Naive thymus-derived CD4-positive, alpha-beta T cell (primary cell): ENCODE results near the gene SLC4A5. TPM values are rescaled to one million over a fixed set of nuclear protein-coding genes. Genes with fewer than 3 reads are reported as not detected.

Source experiments
- polyA plus RNA-seq, 2 donors: library from polyadenylated mRNA; unstranded; fragments of 300-500 nt; fragmentation: Illumina TruSeq; gene quantifications; one replicate each; pipeline ENCODE4 v1.2.3, GENCODE V29; 2021
- total RNA-seq, 6 experiments: library from RNA in 5 of 6; stranded (reverse) in 5 of 6; gene quantifications; 1 replicate in 5 of 6; 2 replicates in 1 of 6; pipeline ENCODE4 v1.2.3 and lab custom pipeline; 2021 to 2026

The SLC4A5 gene
- total and polyA plus RNA-seq, 7 experiments from 2014 or later, result 0.59 to 20.8 (median 14.8) TPM

Other genes starting within 250 kb of the SLC4A5 start
- 10 to 100 TPM in 4 of 5 experiments, 1 to 10 TPM in 1; 6.9 to 54.8 (median 13.7) TPM for gene BOLA3, start 195.5 kb downstream of the SLC4A5 start, total RNA-seq
- gene BOLA3, start 195.5 kb downstream of the SLC4A5 start, polyA plus RNA-seq, result 10 to 100 TPM; 70.0 to 87.3 TPM
- 100 to 1,000 TPM; 113 to 185 (median 140) TPM for gene MOB1A, start 164.5 kb downstream of the SLC4A5 start, total RNA-seq
- gene MOB1A, start 164.5 kb downstream of the SLC4A5 start, polyA plus RNA-seq, result 100 to 1,000 TPM; 106 to 120 TPM
- 100 to 1,000 TPM in 1 of 5 experiments, 10 to 100 TPM in 4; 14.5 to 186 (median 25.1) TPM for gene MTHFD2, start 144.8 kb downstream of the SLC4A5 start, total RNA-seq
- gene MTHFD2, start 144.8 kb downstream of the SLC4A5 start, polyA plus RNA-seq, result 1 to 10 TPM; 6.8 to 8.1 TPM
- 100 to 1,000 TPM in 2 of 5 experiments, 10 to 100 TPM in 3; 73.6 to 113 (median 98.5) TPM for gene DCTN1, start 36.9 kb upstream of the SLC4A5 start, total RNA-seq
- 10 to 100 TPM; 52.1 to 77.2 TPM for gene DCTN1, start 36.9 kb upstream of the SLC4A5 start, polyA plus RNA-seq
- 10 to 100 TPM in 1 of 5 experiments, 1 to 10 TPM in 4; 4.3 to 10.5 (median 6.8) TPM for gene C2orf81, start 78.2 kb upstream of the SLC4A5 start, total RNA-seq
- 1 to 10 TPM; 7.9 to 8.6 TPM for gene C2orf81, start 78.2 kb upstream of the SLC4A5 start, polyA plus RNA-seq
- 10 to 100 TPM; 26.5 to 78.5 (median 30.8) TPM for gene WDR54, start 78.3 kb upstream of the SLC4A5 start, total RNA-seq
- gene WDR54, start 78.3 kb upstream of the SLC4A5 start, polyA plus RNA-seq, result 10 to 100 TPM; 38.8 to 68.2 TPM
- gene RTKN, start 98.5 kb upstream of the SLC4A5 start, total RNA-seq, result 1 to 10 TPM in 2 of 5 experiments, under 1 TPM in 1, not detected in 2; 0.97 to 1.5 (median 1.3) TPM
- under 1 TPM; 0.26 to 0.28 TPM for gene RTKN, start 98.5 kb upstream of the SLC4A5 start, polyA plus RNA-seq
- gene INO80B, start 111.7 kb upstream of the SLC4A5 start, total RNA-seq, result 10 to 100 TPM; 42.1 to 96.5 (median 46.8) TPM
- 10 to 100 TPM; 11.6 TPM for gene INO80B, start 111.7 kb upstream of the SLC4A5 start, polyA plus RNA-seq
- gene WBP1, start 115.0 kb upstream of the SLC4A5 start, total RNA-seq, result 100 to 1,000 TPM in 2 of 5 experiments, 10 to 100 TPM in 3; 53.6 to 127 (median 85.4) TPM
- gene WBP1, start 115.0 kb upstream of the SLC4A5 start, polyA plus RNA-seq, result 10 to 100 TPM; 33.3 to 45.4 TPM
- 10 to 100 TPM; 61.0 to 88.5 (median 74.3) TPM for gene MOGS, start 122.0 kb upstream of the SLC4A5 start, total RNA-seq
- 10 to 100 TPM; 31.2 to 40.7 TPM for gene MOGS, start 122.0 kb upstream of the SLC4A5 start, polyA plus RNA-seq
- gene MRPL53, start 129.3 kb upstream of the SLC4A5 start, total RNA-seq, result 100 to 1,000 TPM in 2 of 5 experiments, 10 to 100 TPM in 3; 45.7 to 108 (median 94.5) TPM
- gene MRPL53, start 129.3 kb upstream of the SLC4A5 start, polyA plus RNA-seq, result 100 to 1,000 TPM; 138 to 175 TPM
- 10 to 100 TPM; 21.4 to 75.2 (median 33.8) TPM for gene CCDC142, start 139.6 kb upstream of the SLC4A5 start, total RNA-seq
- gene CCDC142, start 139.6 kb upstream of the SLC4A5 start, polyA plus RNA-seq, result 10 to 100 TPM; 13.1 to 23.9 TPM
- 10 to 100 TPM; 35.5 to 50.4 (median 43.6) TPM for gene TTC31, start 139.7 kb upstream of the SLC4A5 start, total RNA-seq
- gene TTC31, start 139.7 kb upstream of the SLC4A5 start, polyA plus RNA-seq, result 10 to 100 TPM; 19.8 to 24.5 TPM
- under 1 TPM in 2 of 5 experiments, not detected in 3; 0.44 to 0.65 TPM for gene LBX2, start 156.2 kb upstream of the SLC4A5 start, total RNA-seq
- gene LBX2, start 156.2 kb upstream of the SLC4A5 start, polyA plus RNA-seq, result not detected
- 10 to 100 TPM; 25.7 to 37.0 (median 31.2) TPM for gene PCGF1, start 164.3 kb upstream of the SLC4A5 start, total RNA-seq
- gene PCGF1, start 164.3 kb upstream of the SLC4A5 start, polyA plus RNA-seq, result 10 to 100 TPM in 1 of 2 donors, 1 to 10 TPM in 1; 9.0 to 25.0 TPM
- under 1 TPM in 2 of 5 experiments, not detected in 3; 0.34 to 0.66 TPM for gene TLX2, start 171.0 kb upstream of the SLC4A5 start, total RNA-seq
- not detected for gene TLX2, start 171.0 kb upstream of the SLC4A5 start, polyA plus RNA-seq
- under 1 TPM; 0.13 to 0.95 (median 0.59) TPM for gene DQX1, start 182.8 kb upstream of the SLC4A5 start, total RNA-seq
- gene DQX1, start 182.8 kb upstream of the SLC4A5 start, polyA plus RNA-seq, result not detected
- 100 to 1,000 TPM; 121 to 160 (median 144) TPM for gene AUP1, start 186.3 kb upstream of the SLC4A5 start, total RNA-seq
- gene AUP1, start 186.3 kb upstream of the SLC4A5 start, polyA plus RNA-seq, result 10 to 100 TPM; 69.7 to 73.6 TPM
- gene HTRA2, start 186.5 kb upstream of the SLC4A5 start, total RNA-seq, result 10 to 100 TPM; 16.9 to 46.2 (median 37.7) TPM
- 10 to 100 TPM; 22.4 to 22.6 TPM for gene HTRA2, start 186.5 kb upstream of the SLC4A5 start, polyA plus RNA-seq
- gene LOXL3, start 210.5 kb upstream of the SLC4A5 start, total RNA-seq, result 1 to 10 TPM in 2 of 5 experiments, under 1 TPM in 3; 0.50 to 6.9 (median 0.81) TPM
- under 1 TPM in 1 of 2 donors, not detected in 1; 0.17 TPM for gene LOXL3, start 210.5 kb upstream of the SLC4A5 start, polyA plus RNA-seq
- 10 to 100 TPM in 4 of 5 experiments, 1 to 10 TPM in 1; 7.0 to 39.5 (median 32.9) TPM for gene DOK1, start 211.3 kb upstream of the SLC4A5 start, total RNA-seq
- 10 to 100 TPM; 11.8 to 24.2 TPM for gene DOK1, start 211.3 kb upstream of the SLC4A5 start, polyA plus RNA-seq